CD14-positive monocyte (primary cell): Measurements from ENCODE around the gene PCP4. TPM values are rescaled to one million over a fixed set of nuclear protein-coding genes. Genes with fewer than 3 reads are reported as not detected.

Experiments
- DNase-seq, 3 donors: peaks; one replicate each; pipeline ENCODE4 v3.0.0-alpha.2; 2011 to 2022
- H2AFZ ChIP-seq: 2 replicates; pipeline ENCODE4 v1.6.0; 2012; ENCODE audit warnings: mild to moderate bottlenecking, low read depth, low read length, inconsistent platforms; ENCODE audit not compliant: insufficient read depth, poor library complexity, severe bottlenecking
- H3K27ac ChIP-seq, 2 donors: 1 replicate in 1 of 2; 2 replicates in 1 of 2; pipeline ENCODE4 v1.5.1; 2012 to 2013; ENCODE audit warnings: low read length in 2 of 2, control low read depth in 1 of 2, inconsistent platforms in 1 of 2, low read depth in 1 of 2, mild to moderate bottlenecking in 1 of 2
- H3K27me3 ChIP-seq, 2 donors: one replicate each; pipeline versions ENCODE4 v1.6.0 to v1.6.1; 2011 to 2013; ENCODE audit warnings: low read length in 2 of 2; ENCODE audit not compliant: control insufficient read depth in 2 of 2, insufficient read depth in 2 of 2
- H3K36me3 ChIP-seq, 2 donors: replicated peaks in 1 of 2; 1 replicate in 1 of 2; 2 replicates in 1 of 2; pipeline versions ENCODE4 v1.5.1 to v1.6.1; 2012 to 2013; ENCODE audit warnings: low read length in 2 of 2, control low read depth in 1 of 2, inconsistent platforms in 1 of 2, mild to moderate bottlenecking in 1 of 2; ENCODE audit not compliant: insufficient read depth in 2 of 2, control insufficient read depth in 1 of 2
- H3K4me1 ChIP-seq, 2 donors: 1 replicate in 1 of 2; 2 replicates in 1 of 2; pipeline versions ENCODE4 v1.5.1 to v1.6.1; 2012 to 2013; ENCODE audit warnings: low read length in 2 of 2, control low read depth in 1 of 2, inconsistent platforms in 1 of 2, mild to moderate bottlenecking in 1 of 2, moderate library complexity in 1 of 2; ENCODE audit not compliant: insufficient read depth in 2 of 2, control insufficient read depth in 1 of 2
- H3K4me2 ChIP-seq: replicated peaks from 2 replicates; pipeline ENCODE3; 2012; ENCODE audit warnings: low read length, moderate library complexity, mild to moderate bottlenecking; ENCODE audit not compliant: poor library complexity, severe bottlenecking; ENCODE audit errors: extremely low read depth
- H3K4me3 ChIP-seq, 3 experiments: fragments of 200-600 bp in 1 of 3; sonication (generic) in 1 of 3; replicated peaks in 1 of 3; 1 replicate in 2 of 3; 2 replicates in 1 of 3; pipeline ENCODE4 v1.5.1; 2011 to 2013; ENCODE audit warnings: low read length in 3 of 3, mild to moderate bottlenecking in 3 of 3, control low read depth in 2 of 3, low read depth in 2 of 3, inconsistent platforms in 1 of 3, moderate library complexity in 1 of 3
- H3K79me2 ChIP-seq: 2 replicates; pipeline ENCODE4 v1.6.0; 2012; ENCODE audit warnings: mild to moderate bottlenecking, control low read depth, inconsistent platforms, low read length, moderate library complexity; ENCODE audit not compliant: insufficient read depth
- H3K9ac ChIP-seq: 2 replicates; pipeline ENCODE4 v1.6.0; 2017; ENCODE audit warnings: low read length, mild to moderate bottlenecking; ENCODE audit not compliant: insufficient read depth, poor library complexity, severe bottlenecking
- H3K9me3 ChIP-seq, 2 donors: replicated peaks in 1 of 2; 1 replicate in 1 of 2; 2 replicates in 1 of 2; pipeline versions ENCODE4 v1.5.1 to v1.6.1; 2012 to 2013; ENCODE audit warnings: low read length in 2 of 2, control low read depth in 1 of 2; ENCODE audit not compliant: control insufficient read depth in 1 of 2, insufficient read depth in 1 of 2
- H4K20me1 ChIP-seq: 2 replicates; pipeline ENCODE4 v1.6.0; 2012; ENCODE audit warnings: mild to moderate bottlenecking, low read length, control low read depth, moderate library complexity; ENCODE audit not compliant: insufficient read depth
- H3K27ac Mint-ChIP-seq, 7 donors: one replicate each; pipeline ENCODE4 v1.8.0; 2020; ENCODE audit warnings: mild to moderate bottlenecking in 7 of 7, mixed read lengths in 7 of 7, moderate library complexity in 6 of 7, inconsistent platforms in 2 of 7
- H3K27me3 Mint-ChIP-seq, 3 donors: one replicate each; pipeline ENCODE4 v1.8.0; 2021 to 2022; ENCODE audit warnings: low read depth in 3 of 3, mild to moderate bottlenecking in 3 of 3, mixed read lengths in 3 of 3, moderate library complexity in 3 of 3, inconsistent platforms in 1 of 3
- H3K36me3 Mint-ChIP-seq, 2 donors: one replicate each; pipeline ENCODE4 v1.8.0; 2020; ENCODE audit warnings: mixed read lengths in 2 of 2, inconsistent platforms in 1 of 2, mild to moderate bottlenecking in 1 of 2
- H3K4me1 Mint-ChIP-seq: one replicate; pipeline ENCODE4 v1.8.0; 2020; ENCODE audit warnings: mild to moderate bottlenecking, mixed read lengths
- H3K4me3 Mint-ChIP-seq, 2 donors: one replicate each; pipeline ENCODE4 v1.8.0; 2020; ENCODE audit warnings: mild to moderate bottlenecking in 2 of 2, mixed read lengths in 2 of 2, moderate library complexity in 1 of 2
- H3K9me3 Mint-ChIP-seq, 7 donors: one replicate each; pipeline ENCODE4 v1.8.0; 2020 to 2022; ENCODE audit warnings: mixed read lengths in 7 of 7, mild to moderate bottlenecking in 6 of 7, moderate library complexity in 6 of 7, inconsistent platforms in 2 of 7
- CTCF ChIP-seq: fragments of 200-600 bp; IDR thresholded peaks from one replicate; pipeline ENCODE4 v1.8.0; 2022; ENCODE audit warnings: antibody characterized with exemption, mild to moderate bottlenecking
- WGBS: methylation state at CpG from one replicate; pipeline ENCODE4 v1.1.5; 2013; ENCODE audit warnings: missing lambda C conversion rate; ENCODE audit not compliant: insufficient coverage; 5-methylcytosine and 5-hydroxymethylcytosine counted together
- intact Hi-C, 2 donors: fragments of 100-400 bp; cut with micrococcal nuclease; formaldehyde crosslinking; loops; one replicate each; pipeline versions ENCODE4 v1.15.0 to v1.15.1; 2023
- polyA plus RNA-seq, 3 donors: library from polyadenylated mRNA; depleted of rRNA in 1 of 3; unstranded in 2 of 3; stranded (reverse) in 1 of 3; fragments of 300-500 nt in 2 of 3; fragments of >200 nt in 1 of 3; fragmentation: Illumina TruSeq in 2 of 3; gene quantifications; 1 replicate in 2 of 3; 2 replicates in 1 of 3; pipeline ENCODE4 v1.2.3, GENCODE V29; 2012 to 2021

The PCP4 gene
- polyA plus RNA-seq, 3 donors: not detected

- 83% methylated on average over 2 of the region's 5 CpGs for WGBS
- H3K27ac ChIP-seq: no peak overlapping the region
- no peaks in the 10 kb centered on the region for H3K36me3 ChIP-seq
- H3K9ac ChIP-seq: no peak overlapping the region
- no peaks in the 10 kb centered on the region for H3K4me1 ChIP-seq
- peaks cover 0 to 4% (median 3%) of the 10 kb centered on the region in 3 donors for H3K27me3 Mint-ChIP-seq
- H3K27ac Mint-ChIP-seq: no peak overlapping the region
- peaks cover 0 to 2% (median 0%) of the 10 kb centered on the region in 7 donors for H3K9me3 Mint-ChIP-seq
- no peaks in the 10 kb centered on the region for H3K27me3 ChIP-seq
- H4K20me1 ChIP-seq: no peaks in the 10 kb centered on the region
- H3K4me3 Mint-ChIP-seq: no peak overlapping the region
- no peak for DNase-seq
- H3K79me2 ChIP-seq: no peaks in the 10 kb centered on the region
- no peaks in the 10 kb centered on the region for H3K36me3 Mint-ChIP-seq
- H3K4me2 ChIP-seq: no peak overlapping the region
- intact Hi-C loops: no loop called here
- no peak overlapping the region for H2AFZ ChIP-seq
- H3K4me1 Mint-ChIP-seq: no peaks in the 10 kb centered on the region
- H3K9me3 ChIP-seq: no peaks in the 10 kb centered on the region
- no peak overlapping the region for H3K4me3 ChIP-seq
- no peak for TF ChIP-seq CTCF
Measured at GRCh38 chr21:39902986-39903385, 35.7 kb downstream of the PCP4 start.

GRCh38 chr21:39904457-39904856, 37.2 kb downstream of the PCP4 start:
- WGBS: 78% methylated on average over 2 of the region's 3 CpGs
- H3K4me2 ChIP-seq: no peak overlapping the region

More at GRCh38 chr21:39904457-39904856, 37.2 kb downstream of the PCP4 start:
- H3K9me3 ChIP-seq: no peaks in the 10 kb centered on the region
- Mint-ChIP-seq H3K4me1 (no peaks in the 10 kb centered on the region), H3K27me3 (peaks cover 0 to 4% (median 3%) of the 10 kb centered on the region in 3 donors), H3K9me3 (peaks cover 0 to 2% (median 0%) of the 10 kb centered on the region in 7 donors), H3K36me3 (no peaks in the 10 kb centered on the region), H3K27ac (no peak overlapping the region), H3K4me3 (no peak overlapping the region)
- no peaks in the 10 kb centered on the region for H3K27me3 ChIP-seq
- DNase-seq: no peak
- no peak overlapping the region for H3K4me3 ChIP-seq
- H4K20me1 ChIP-seq: no peaks in the 10 kb centered on the region
- intact Hi-C loops: no loop called here
- no peak overlapping the region for H3K27ac ChIP-seq
- H2AFZ ChIP-seq: no peak overlapping the region
- no peaks in the 10 kb centered on the region for H3K36me3 ChIP-seq
- no peak overlapping the region for H3K9ac ChIP-seq
- no peak for TF ChIP-seq CTCF
- no peaks in the 10 kb centered on the region for H3K79me2 ChIP-seq
- no peaks in the 10 kb centered on the region for H3K4me1 ChIP-seq
